Stimulated activated naive CD4-positive, alpha-beta T cell (primary cell): Measurements from ENCODE around the gene EIPR1.

Experiments
- DNase-seq, 6 experiments: peaks; one replicate each; lab custom pipeline; 2025; lab: John Stamatoyannopoulos, UW

The EIPR1 gene

GRCh38 chr2:3324036-3324386 lies 53.6 kb downstream of the EIPR1 start:
- no peak for DNase-seq

GRCh38 chr2:3323360-3324035 lies 54.1 kb downstream of the EIPR1 start:
- DNase-seq, result no peak

- DNase-seq, result no peak
Observed at GRCh38 chr2:3322311-3322970, 55.2 kb downstream of the EIPR1 start.

- DNase-seq, result no peak
Observed at GRCh38 chr2:3321825-3322224, 55.8 kb downstream of the EIPR1 start.

- DNase-seq, result no peak
Observed at GRCh38 chr2:3320910-3321605, 56.6 kb downstream of the EIPR1 start.

GRCh38 chr2:3319745-3320566 lies 57.7 kb downstream of the EIPR1 start:
- no peak for DNase-seq

- no peak for DNase-seq
Observed at GRCh38 chr2:3319134-3319533, 58.5 kb downstream of the EIPR1 start.

GRCh38 chr2:3317871-3318590 lies 59.6 kb downstream of the EIPR1 start:
- DNase-seq, result no peak

- no peak for DNase-seq
Observed at GRCh38 chr2:3317277-3317685, 60.3 kb downstream of the EIPR1 start.

- DNase-seq, result no peak
Observed at GRCh38 chr2:3316456-3317276, 61.0 kb downstream of the EIPR1 start.

- no peak for DNase-seq
Observed at GRCh38 chr2:3314626-3315025, 63.0 kb downstream of the EIPR1 start.

- no peak for DNase-seq
Observed at GRCh38 chr2:3313781-3314375, 63.7 kb downstream of the EIPR1 start.

- DNase-seq, result no peak
Observed at GRCh38 chr2:3312576-3313345, 64.9 kb downstream of the EIPR1 start.

- DNase-seq, result no peak
Observed at GRCh38 chr2:3311601-3312000, 66.0 kb downstream of the EIPR1 start.

GRCh38 chr2:3309496-3310355 lies 67.9 kb downstream of the EIPR1 start:
- DNase-seq, result no peak

GRCh38 chr2:3307901-3308300 lies 69.7 kb downstream of the EIPR1 start:
- DNase-seq, result no peak

- DNase-seq, result no peak
Observed at GRCh38 chr2:3307236-3307635, 70.4 kb downstream of the EIPR1 start.

GRCh38 chr2:3305952-3306351 lies 71.7 kb downstream of the EIPR1 start:
- no peak for DNase-seq

GRCh38 chr2:3305431-3305830 lies 72.2 kb downstream of the EIPR1 start:
- no peak for DNase-seq
